Measurements from ENCODE around the gene TMPRSS12.
A peak's percentile ranks its signal among the peaks of the same experiment; 100 is the strongest.
"Not testable (repeated sequence)": the region's sequence is repeated elsewhere in the genome, so short reads cannot be mapped to it uniquely, and the experiment has no call there.

Gene TMPRSS12

DNA sequence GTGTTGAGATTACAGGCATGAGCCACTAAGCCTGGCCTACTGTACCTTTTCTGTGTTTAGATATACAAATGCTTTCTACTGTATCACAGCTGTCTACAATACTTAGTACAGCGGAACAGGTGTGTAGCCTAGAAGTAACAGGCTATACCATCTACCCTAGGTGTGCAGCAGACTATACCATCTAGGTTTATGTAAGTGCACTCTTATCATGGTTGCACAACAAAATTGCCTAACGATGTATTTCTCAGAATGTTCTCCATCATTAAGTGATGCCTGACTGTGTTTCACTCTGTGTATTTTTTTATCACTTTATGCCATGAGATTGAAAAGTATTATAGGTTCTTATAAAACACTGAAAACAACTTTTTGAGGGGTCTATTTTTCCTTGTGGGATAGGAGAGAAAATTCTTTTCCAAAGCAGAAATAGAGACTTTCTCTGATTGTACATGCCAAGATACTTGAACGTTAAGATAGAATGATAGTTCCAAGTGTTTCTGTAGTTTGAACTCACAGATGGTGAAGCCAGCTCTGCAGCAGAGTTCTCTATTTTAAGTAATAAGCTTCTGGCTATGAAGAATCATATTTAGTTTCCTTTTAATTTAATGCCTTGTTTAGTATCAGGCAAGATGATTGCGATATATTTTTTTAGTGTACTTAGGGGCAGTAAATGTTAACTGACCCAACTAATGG is 17.0 kb downstream of the TMPRSS12 start:
- DNase-seq = no peak

DNA sequence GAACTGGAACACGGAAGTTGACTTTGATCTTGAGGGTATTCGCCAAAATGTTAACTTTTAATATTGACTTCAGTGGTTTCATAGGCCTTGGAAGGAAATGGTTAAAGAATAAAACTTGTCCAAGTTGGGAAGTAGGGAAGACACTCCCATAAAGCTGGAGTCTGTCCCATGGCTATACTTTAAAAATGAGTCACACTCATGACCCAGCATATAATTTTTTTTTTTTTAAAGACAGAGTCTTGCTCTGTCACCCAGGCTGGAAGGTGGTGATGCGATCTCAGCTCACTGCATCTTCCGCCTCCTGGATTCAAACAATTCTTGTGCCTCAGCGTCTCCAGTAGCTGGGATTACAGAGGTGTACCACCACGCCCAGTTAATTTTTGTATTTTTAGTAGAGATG is 19.6 kb downstream of the TMPRSS12 start:
- no peak for DNase-seq

DNA sequence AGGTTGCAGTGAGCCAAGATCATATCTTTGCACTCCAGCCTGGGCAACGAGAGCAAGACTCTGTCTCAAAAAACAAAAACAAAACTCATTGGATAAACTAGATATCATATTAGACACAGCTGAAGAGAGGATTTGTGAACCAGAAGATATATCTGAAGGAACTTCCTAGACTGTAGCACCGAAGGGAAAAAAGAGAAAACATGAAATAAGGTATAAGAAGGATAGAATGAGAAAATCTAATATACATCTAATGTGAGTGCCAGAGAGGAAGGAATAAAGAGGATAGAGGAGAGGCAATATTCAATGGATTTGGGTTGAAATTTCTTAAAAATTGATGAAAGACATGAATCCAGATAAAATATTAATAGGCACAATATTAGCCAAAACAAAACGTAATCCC is 22.5 kb downstream of the TMPRSS12 start:
- no peak for DNase-seq

DNA sequence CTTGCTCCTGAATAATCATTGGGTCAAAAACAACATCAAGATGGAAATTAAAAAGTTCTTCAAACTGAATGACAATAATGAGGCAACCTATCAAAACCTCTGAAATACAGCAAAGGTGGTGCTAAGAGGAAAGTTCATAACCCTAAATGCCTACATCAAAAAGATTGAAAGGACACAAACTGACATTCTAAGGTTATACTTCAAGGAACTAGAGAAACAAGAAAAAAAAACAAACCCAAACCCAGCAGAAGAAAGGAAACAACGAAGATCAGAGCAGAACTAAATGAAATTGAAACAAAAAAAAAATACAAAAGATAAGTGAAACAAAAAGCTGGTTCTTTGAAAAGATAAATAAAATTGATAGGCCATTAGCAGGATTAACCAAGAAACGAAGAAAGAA is 26.2 kb downstream of the TMPRSS12 start:
- not testable (repeated sequence) for DNase-seq

DNA sequence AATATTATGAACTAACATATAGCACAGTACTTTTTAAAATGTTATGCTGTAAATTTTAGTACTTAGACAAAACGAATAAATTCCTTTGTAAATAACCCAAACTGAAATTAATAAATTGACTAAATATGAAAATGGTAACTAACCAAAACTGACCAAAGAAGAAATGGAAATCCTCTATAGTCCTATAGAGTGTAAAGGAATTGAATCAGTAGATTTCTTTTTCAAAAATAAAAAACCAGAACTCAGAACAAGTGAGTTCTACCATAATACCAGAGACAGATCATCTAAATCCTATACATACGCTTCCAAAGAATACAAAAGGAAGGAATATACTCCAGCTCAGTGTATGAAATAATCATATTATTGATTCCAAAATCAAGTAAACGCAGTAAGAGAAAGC is 39.8 kb downstream of the TMPRSS12 start:
- no peak for DNase-seq

DNA sequence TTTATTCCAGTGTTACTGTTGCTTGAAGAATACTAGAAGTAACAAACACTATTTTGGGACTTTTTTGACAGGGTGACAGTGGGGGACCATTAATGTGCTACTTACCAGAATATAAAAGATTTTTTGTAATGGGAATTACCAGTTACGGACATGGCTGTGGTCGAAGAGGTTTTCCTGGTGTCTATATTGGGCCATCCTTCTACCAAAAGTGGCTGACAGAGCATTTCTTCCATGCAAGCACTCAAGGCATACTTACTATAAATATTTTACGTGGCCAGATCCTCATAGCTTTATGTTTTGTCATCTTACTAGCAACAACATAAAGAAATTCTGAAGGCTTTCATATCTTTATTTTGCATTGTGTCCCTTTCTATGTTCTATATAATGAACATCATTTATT is 44.5 kb downstream of the TMPRSS12 start:
- no peak for DNase-seq

DNA sequence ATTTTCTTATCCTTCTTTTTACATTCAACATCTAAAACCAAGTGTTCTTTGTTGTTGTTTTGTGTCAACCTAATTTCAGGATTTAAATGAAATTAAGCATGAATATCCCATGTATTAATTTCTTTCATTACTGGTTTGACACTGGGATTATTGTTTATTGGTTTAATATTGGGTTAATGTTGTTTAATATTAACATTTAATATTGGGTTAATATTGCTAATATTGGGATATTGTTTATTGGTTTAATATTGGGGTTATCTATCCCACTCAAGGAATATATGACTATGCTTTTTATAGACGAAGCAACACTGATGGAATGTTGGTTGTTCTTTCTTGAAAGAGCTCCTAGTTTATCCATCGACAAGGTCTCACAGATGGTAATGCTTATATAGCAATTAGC is 45.9 kb downstream of the TMPRSS12 start:
- no peak for DNase-seq

DNA sequence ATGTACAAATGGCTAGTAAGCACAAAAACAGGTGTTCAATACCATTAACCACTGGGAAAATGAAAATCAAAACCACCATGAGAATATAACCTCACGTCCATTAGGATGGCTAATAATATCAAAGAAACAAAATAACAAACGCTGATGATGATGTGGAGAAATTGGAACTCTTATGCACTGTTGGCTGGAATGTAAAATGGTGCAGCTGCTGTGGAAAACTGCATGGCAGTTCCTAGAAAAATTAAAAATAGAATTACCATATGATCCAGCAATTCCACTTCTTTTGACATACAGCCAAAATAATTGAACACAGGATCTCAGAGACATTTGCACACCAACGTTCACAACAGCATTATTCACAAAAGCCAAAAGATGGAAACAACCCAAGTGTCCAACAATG is 51.5 kb downstream of the TMPRSS12 start:
- no peak for DNase-seq

DNA sequence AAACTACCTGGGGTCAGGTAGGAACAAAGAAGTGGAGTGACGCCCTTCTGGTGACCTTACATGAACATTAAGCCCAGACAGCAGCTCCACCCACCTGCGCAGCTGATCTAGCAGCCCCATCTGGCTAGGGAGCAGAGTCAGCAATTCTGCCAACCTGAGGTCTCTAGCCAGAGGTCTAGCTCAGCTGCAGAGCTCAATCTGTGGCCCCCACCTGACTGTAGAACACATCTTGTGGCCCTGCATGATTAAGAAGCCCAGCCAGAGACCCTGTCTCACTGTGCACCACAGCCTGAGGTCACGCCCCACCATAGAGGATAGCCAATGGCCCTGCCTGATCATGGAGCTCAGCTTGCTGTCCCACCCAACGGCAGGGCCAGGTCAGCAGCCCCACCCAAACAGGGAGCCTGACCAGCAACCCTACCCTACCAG is 59.0 kb downstream of the TMPRSS12 start:
- no peak for DNase-seq

DNA sequence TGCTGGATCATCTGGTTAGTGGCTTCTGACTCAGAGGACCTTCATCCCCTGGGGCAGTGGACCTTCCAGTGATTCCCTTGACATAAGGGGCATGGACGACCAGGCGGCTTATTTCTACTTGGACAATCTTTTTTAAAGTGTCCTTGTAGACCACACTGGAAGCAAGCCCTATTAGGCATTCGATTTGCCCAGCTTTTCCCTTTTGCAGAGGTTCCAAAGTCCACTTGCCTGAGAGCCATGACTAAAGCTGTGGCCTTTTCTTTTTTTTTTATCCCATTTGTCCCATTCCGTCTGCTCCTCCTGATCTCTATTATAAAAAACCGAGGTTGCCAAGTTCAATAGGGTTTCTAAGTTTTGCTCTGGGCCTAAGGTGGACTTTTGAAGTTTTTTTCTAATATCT is 65.8 kb downstream of the TMPRSS12 start:
- not testable (repeated sequence) for DNase-seq

DNA sequence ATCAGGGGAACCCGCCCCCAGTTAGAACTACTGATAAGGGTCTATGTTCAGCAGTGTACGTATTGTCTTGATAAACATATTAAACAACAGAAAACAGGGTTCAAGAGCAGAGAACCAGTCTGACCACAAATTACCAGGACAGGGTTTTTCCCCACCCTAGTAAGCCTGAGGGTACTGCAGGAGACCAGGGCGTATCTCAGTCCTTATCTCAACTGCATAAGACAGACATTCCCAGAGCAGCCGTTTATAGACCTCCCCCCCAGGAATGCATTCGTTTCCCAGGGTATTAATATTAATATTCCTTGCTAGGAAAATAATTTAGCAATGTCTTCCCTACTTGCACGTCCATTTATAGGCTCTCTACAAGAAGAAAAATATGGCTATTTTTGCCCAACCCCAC is 69.6 kb downstream of the TMPRSS12 start:
- DNase-seq = not testable (repeated sequence)

DNA sequence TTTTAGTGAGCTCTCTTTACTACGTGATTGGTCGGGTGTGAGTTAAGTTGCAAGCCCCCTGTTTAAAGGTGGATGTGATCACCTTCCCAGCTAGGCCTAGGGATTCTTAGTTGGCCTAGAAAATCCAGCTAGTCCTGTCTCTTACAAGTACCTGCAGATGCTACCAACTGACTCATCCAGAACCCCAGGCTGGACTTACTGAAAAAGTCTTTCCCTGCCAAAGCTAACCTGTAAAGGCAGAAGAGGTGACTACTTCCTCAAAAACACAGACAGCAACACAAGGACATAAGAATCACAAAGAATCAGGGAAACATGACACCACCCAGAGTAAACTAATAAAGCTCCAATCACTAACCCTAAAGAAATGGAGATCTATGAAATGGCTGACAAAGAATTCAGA is 70.5 kb downstream of the TMPRSS12 start:
- no peak for DNase-seq

DNA sequence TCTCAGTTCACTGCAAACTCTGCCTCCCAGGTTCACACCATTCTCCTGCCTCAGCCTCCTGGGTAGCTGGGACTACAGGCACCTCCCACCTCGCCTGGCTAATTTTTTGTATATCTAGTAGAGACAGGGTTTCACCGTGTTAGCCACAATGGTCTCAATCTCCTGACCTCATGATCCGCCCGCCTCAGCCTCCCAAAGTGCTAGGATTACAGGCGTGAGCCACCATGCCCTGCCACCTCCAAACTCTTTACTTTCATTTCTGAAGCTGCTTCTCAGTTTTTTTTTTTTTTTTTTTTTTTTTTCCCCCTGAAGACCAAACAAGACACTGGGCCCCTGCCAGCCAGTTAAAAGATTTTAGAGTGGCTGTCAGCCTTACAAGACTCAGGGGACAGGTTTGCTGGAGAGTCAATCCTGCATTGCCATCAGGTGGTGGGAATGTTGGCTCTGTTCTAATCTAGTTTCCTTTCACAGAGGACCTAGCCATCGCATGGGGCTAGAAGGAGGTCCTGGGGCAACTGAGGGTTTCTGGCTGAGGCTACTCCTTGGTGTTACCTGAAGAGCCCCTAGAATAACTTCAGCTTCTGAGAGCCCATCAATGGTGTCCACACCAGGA is 72.3 kb downstream of the TMPRSS12 start:
- DNase-seq = no peak

DNA sequence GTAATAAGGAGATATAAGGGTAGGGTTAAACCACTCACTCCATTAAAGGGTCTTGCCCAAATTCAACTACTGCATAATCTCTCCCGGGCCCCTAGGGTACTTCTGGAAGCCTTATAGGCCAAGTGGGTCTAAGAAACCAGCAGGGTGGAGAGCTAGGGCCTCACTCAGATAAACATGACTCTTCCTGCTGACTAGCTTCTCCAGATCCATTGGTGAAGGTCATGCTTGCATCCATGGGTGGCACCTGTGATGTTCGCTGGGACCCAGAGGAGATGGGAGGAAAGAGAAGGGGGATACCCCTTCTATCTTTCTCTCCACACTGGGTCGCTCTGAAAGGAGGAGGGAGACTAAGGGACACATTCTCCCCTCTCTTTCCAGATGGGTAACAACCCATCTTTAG is 73.6 kb downstream of the TMPRSS12 start:
- DNase-seq = no peak

DNA sequence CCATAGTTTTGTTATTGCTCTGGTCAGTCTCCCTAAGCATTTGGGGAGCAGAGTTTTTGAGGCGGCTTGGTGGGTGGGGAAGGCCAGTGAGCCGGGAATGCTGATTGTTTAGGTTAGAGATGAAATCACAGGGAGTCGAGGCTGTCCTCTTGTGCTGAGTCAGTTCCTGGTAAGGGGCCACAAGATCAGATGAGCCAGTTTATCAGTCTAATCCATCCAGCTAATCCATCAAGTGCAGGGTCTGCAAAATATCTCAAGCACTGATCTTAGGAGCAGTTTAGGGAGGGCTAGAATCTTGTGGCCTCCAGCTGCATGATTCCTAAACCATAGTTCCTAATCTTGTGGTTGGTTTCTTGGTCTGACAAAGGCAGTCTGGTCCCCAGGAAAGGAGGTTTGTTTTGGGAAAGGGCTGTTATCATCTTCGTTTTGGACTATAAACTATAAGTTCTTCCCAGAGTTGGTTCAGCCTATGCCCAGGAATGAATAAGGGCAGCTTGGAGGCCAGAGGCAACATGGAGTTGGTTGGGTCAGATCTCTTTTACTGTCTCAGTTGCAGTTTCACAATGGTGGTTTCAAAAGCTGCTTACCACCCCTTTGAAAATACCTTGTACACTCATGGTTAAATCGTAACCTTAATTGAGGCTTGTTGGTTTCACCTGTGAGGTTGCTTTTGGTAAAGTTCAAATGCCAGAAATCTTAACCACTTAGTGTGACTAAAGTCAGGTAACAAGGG is 76.0 kb downstream of the TMPRSS12 start:
- DNase-seq = no peak

DNA sequence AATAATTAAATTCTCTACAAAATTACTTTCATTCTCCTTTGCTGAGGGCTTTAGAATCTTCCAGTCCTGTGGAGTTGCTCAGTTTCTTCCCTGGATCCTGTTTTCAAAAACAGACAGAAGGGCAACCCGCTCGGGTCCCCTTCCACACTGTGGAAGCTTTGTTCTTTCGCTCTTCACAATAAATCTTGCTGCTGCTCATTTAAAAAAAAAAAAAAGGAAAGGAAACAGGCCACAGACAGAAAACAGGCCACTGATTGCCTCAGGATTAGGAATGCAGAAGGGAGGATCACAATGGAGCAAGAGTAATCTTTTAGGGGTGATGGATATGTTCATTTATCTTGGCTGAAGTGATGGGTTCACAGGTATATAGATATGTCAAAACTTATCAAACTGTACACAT is 80.1 kb downstream of the TMPRSS12 start:
- DNase-seq = no peak

DNA sequence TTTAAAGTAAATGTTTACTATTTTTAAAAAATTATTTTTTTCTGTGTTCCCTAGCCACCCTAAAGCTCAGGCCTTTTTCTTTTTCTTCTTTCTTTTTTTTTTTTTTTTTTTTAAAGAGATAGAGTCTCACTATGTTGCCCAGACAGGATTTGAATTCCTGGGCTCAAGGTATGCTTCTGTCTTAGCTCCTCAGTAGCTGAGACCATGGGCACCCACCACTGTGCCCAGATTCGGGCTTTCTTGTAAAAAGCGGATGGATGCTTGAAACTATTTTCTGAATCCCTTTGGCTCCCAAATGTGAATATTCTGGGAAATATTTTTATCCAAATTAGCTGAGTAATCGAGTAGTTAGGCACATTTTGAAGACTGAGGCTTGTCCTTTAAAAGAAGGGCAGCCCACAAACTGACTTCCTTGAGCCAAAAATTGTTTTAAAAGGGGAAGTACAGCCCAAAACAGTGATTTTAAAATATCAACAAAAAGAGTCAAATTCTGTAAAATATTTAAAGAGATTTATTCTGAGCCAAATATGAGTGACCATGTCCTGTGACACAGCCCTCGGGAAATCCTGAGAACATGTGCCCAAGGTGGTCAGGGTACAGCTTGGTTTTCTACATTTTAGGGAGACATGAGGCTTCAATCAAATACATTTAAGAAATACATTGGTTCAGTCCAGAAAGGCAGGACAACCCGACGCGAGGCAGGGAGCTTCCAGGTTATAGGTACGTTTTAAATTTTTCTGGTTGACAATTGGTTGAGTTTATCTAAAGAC is 80.8 kb downstream of the TMPRSS12 start:
- DNase-seq = no peak

DNA sequence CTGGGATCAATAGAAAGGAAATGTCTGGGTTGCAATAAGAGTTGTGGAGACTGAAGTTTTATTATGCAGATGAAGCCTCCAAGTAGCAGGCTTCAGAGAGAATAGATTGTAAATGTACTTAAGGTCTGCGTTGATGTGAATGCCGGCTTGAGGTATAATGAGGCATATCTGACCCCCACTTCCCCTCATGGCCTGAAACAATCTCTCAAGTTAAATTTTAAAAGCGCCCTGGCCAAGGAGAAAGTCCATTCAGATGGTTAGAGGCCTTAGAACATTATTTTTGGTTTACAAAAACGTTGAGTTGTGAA is 81.4 kb downstream of the TMPRSS12 start:
- no peak for DNase-seq

DNA sequence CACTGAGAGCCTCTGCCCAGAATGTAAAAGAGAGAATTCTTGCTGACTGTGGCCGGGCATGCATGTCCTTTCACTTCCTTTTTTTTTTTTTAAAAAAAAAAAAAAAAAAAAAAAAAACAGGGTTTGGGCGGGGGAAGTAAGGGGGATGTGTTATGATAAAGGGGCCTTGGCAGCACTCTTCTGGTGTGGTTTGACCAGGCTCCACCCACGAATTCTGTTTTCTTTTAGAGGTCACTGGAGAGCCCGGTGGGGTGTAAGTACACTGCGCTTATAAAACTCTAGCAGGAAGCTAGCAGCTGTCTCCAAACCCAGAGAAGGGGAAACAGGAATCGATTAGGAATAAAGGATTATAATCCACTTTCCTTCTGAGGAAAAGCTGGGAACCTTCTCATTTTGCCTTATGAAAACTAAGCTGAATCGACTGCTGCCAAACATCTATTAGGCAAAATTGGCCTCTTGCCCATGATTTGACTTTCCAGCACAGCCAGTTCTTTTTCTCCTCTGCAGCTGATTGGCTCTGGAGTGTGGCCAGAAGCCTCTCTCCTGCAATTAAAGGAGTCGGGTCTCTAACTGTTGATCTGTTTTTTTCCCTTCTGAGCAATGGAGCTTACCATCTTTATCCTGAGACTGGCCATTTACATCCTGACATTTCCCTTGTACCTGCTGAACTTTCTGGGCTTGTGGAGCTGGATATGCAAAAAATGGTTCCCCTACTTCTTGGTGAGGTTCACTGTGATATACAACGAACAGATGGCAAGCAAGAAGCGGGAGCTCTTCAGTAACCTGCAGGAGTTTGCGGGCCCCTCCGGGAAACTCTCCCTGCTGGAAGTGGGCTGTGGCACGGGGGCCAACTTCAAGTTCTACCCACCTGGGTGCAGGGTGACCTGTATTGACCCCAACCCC is 82.0 kb downstream of the TMPRSS12 start:
- DNase-seq = peak; percentile 76

DNA sequence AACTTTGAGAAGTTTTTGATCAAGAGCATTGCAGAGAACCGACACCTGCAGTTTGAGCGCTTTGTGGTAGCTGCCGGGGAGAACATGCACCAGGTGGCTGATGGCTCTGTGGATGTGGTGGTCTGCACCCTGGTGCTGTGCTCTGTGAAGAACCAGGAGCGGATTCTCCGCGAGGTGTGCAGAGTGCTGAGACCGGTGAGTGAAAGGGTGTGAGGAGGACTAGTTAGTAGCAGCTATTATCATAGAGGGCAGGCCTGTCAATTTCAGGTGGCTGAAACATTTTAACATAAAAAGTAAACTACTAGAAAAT is 82.6 kb downstream of the TMPRSS12 start:
- no peak for DNase-seq

DNA sequence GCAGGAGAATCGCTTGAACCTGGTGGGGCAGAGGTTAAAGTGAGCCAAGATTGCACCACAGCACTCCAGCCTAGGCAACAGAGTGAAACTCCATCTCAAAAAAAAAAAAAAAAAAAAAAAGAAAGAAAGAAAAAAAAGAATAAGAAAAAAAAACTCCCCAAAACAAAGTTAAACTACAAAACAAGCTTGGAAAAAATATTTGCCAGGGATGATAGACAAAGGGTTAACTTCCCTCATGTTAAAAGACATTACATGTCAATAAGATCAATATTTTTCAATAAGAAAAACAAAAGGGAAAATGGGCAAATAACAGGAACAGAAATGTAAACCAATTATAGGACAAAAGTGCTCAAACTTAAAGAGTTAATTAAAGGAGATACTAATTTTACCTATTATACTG is 83.2 kb downstream of the TMPRSS12 start:
- no peak for DNase-seq

DNA sequence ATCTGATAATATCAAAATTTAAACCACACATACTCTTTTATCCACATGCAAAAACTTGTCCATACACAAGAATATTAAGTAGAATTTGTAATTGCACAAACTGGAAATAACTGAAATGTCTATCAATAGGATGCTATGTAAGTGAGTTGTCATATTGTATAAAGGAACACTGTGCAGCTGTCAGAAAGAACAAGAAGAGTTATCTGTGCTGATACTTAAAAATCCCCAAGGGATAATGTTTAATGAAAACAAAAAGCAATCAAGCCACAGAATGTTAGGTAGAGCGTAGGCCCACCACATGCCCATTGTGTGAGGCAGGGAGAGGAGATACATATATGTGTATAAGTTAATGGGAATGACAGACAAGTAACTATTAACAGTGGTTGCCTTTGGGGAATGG is 83.7 kb downstream of the TMPRSS12 start:
- DNase-seq = no peak

DNA sequence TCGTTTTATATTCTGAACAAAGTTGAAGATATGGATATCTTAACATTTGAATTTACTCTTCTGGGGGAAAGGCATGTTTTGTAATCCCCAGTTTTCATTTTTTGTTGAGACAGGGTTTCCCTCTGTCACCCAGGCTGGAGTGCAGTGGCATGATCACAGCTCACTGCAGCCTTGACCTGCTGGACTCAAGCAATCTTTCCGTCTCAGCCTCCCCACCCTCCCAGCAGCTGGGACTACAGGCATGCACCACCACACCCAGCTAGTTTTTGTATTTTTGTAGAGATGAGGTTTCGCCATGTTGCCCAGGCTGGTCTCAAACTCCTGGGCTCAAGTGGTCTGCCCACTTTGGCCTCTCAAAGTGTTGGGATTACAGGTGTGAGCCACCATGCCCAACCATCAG is 84.2 kb downstream of the TMPRSS12 start:
- not testable (repeated sequence) for DNase-seq
